ENCODE results near the gene RDH5. TPM values are rescaled to one million over a fixed set of nuclear protein-coding genes. Genes with fewer than 3 reads are reported as not detected.
A peak's percentile ranks its signal among the peaks of the same experiment; 100 is the strongest.

The RDH5 gene
- total and polyA plus RNA-seq, 2 of the 13 experiments (the other 11 are each of a cell fraction or from before 2014, with no cell fraction given): 2.6 to 5.7 TPM

- TF ChIP-seq ZNF737 (CRISPR knock-in tag; IDR thresholded peaks at IDR 0.05; ENCODE audit: borderline replicate concordance) (no peak), ZBTB8A (CRISPR knock-in tag; IDR thresholded peaks at IDR 0.05; ENCODE audit: borderline replicate concordance, low read depth) (no peak), ZNF160 (CRISPR knock-in tag; IDR thresholded peaks at IDR 0.05) (no peak)
Measured at GRCh38 chr12:55705782-55706402, 14.3 kb upstream of the RDH5 start (continued).

GRCh38 chr12:55706568-55707218 lies 13.5 kb upstream of the RDH5 start:
- no peak for FAIRE-seq
- no peak overlapping the region for H2AFZ ChIP-seq (ENCODE audit: low read length)
- WGBS (ENCODE audit: low lambda C conversion rate): 67% methylated on average over 2 of the region's 2 CpGs
- no peaks in the 10 kb centered on the region; the same call in 1 of the 2 replicates for H4K20me1 ChIP-seq (ENCODE audit: insufficient read depth, low read length)
- in situ Hi-C loops (cut with HindIII; ENCODE audit: extremely low pct_ligation_motif_present, low pct_unique_long_range_greater_than_20kb): no loop called here
- no peaks in the 10 kb centered on the region for H3K9me3 ChIP-seq (ENCODE audit: low read length)
- H3K4me3 ChIP-seq (replicated peaks in 1 of 3; ENCODE audit: insufficient read depth in 1 of 3, low read depth in 2 of 3, low read length in 3 of 3): 0 out of 6 replicates have a peak overlapping the region, but pooled peaks of 1 of the 3 experiments have one; percentile 29
- no peaks in the 10 kb centered on the region for H3K36me3 ChIP-seq (replicated peaks in 1 of 2; ENCODE audit: control insufficient read depth in 1 of 2, insufficient read depth in 2 of 2, low read length in 2 of 2)
- no peaks in the 10 kb centered on the region for H3K79me2 ChIP-seq (ENCODE audit: insufficient read depth, low read length)
- no peak for ATAC-seq
- no peak overlapping the region for H3K9ac ChIP-seq (ENCODE audit: insufficient read depth, low read depth, low read length)
- peaks cover 1 to 57% of the 10 kb centered on the region in 2 experiments; a peak in 4 of 5 replicates for H3K27me3 ChIP-seq (ENCODE audit: control insufficient read depth in 1 of 2, insufficient read depth in 2 of 2, low read length in 2 of 2)
- DNase-seq (ENCODE audit: low spot score): no peak
- no peak overlapping the region for H3K27ac ChIP-seq (ENCODE audit: extremely low read length, insufficient read depth, low read length)
- peaks cover 62% of the 10 kb centered on the region for H3K4me1 ChIP-seq (ENCODE audit: insufficient read depth, low read length)
- intact Hi-C loops (cut with micrococcal nuclease; ENCODE audit: unreplicated experiment): loop anchor here (2.0 kb wide), 1 partner anchor 14 kb away; the partner anchor contains the start of gene RDH5
- peak overlapping the region; percentile 75 for H3K4me2 ChIP-seq (ENCODE audit: low read depth, low read length)
- ChIA-PET POLR2A (interaction anchor here (1.4 to 3.4 kb wide), 4 partner anchors 9 to 25 kb away, joined by 3 to 14 read pairs (median 8); partner anchors contain the start of genes BLOC1S1, CD63 and RDH5), CTCF (ENCODE audit: low intra/inter-chr PET ratio, low total read pairs) (no interaction called here)
- no TSS peak for BruUV-seq (replicated peaks)
- TF ChIP-seq CREB1 (IDR thresholded peaks at IDR 0.05): no peak
- no peak for TF ChIP-seq CREB1 (CRISPR knock-in tag; IDR thresholded peaks at IDR 0.05)
- TF ChIP-seq ZNF432 (CRISPR knock-in tag; IDR thresholded peaks at IDR 0.05; ENCODE audit: borderline replicate concordance): no peak
- no peak for TF ChIP-seq NFRKB (IDR thresholded peaks at IDR 0.05)
- no peak for TF ChIP-seq ZBTB46 (CRISPR knock-in tag; IDR thresholded peaks at IDR 0.05; ENCODE audit: borderline replicate concordance)
- TF ChIP-seq HNRNPLL (IDR thresholded peaks at IDR 0.05; ENCODE audit: low read depth, low read length, poor library complexity, severe bottlenecking): no peak
- no peak for TF ChIP-seq ZNF674 (CRISPR knock-in tag; IDR thresholded peaks at IDR 0.05; ENCODE audit: low read depth)
- TF ChIP-seq ZNF577 (CRISPR knock-in tag; IDR thresholded peaks at IDR 0.05; ENCODE audit: borderline replicate concordance, low read depth): no peak
